ENCODE measurements around the gene UST.

DNA sequence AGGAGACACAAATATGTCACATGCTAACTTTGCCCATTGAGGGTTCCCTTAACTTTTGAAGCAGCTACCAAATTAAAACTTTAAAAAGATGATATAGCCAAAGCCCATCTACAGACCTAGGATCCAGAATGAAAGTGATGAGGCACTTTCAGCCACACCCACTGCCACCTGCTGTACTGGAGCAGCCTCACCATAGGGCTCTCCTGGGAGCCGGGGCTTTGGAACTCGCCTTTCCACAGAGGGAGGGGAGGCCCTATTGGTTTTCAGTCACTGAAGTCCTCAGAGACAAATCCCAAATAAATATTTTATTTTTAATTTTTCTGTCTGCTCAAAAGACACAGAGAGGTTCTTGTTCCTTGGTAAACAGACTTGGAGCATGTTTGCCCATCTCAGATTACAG lies 332.6 kb downstream of the UST start:
- TF ChIP-seq, protein P1, sequence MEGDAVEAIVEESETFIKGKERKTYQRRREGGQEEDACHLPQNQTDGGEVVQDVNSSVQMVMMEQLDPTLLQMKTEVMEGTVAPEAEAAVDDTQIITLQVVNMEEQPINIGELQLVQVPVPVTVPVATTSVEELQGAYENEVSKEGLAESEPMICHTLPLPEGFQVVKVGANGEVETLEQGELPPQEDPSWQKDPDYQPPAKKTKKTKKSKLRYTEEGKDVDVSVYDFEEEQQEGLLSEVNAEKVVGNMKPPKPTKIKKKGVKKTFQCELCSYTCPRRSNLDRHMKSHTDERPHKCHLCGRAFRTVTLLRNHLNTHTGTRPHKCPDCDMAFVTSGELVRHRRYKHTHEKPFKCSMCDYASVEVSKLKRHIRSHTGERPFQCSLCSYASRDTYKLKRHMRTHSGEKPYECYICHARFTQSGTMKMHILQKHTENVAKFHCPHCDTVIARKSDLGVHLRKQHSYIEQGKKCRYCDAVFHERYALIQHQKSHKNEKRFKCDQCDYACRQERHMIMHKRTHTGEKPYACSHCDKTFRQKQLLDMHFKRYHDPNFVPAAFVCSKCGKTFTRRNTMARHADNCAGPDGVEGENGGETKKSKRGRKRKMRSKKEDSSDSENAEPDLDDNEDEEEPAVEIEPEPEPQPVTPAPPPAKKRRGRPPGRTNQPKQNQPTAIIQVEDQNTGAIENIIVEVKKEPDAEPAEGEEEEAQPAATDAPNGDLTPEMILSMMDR (IDR thresholded peaks at IDR 0.05): no peak
- TF ChIP-seq ZFX (IDR thresholded peaks at IDR 0.05; ENCODE audit: borderline replicate concordance): no peak
